Ammon's horn (tissue), 1 donor: ENCODE measurements around the gene FABP1.

ENCODE experiments used
- DNase-seq: peaks from one replicate; pipeline ENCODE4 v3.0.0-alpha.2; 2016; ENCODE audit warnings: low spot score

The FABP1 gene

DNA sequence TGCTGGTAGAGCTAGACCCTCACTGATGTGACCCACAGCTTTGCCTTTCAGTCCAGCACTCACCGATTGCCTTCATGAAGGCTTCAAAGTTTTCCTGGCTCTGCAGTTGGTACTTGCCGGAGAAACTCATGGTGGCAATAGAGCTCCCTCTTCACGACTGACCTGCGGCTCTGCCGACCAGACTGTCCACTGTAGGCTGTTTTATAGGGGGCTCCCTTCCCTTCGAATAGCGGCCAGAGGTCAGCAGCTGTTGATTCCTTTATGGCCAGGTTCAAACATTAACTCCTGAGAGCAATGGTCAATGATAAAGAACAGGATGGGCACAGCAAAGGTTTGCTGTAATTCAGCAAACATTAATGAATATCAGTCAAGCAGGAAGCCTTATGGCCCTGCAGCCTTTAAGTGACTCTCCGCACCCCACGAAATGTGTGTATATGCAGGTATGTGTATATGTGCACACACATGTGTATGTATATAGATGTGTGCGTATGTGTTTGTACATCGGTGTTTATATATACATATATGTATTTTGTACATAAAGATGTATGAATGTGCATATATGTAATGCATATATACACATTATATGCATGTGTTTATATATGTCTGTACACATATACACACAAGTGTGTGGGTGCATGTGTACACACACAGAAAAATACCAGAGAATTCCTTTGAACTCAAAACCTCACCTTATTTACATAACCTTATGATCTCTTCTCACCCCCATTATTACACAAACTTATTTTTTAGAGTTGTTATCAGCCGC lies at the start of gene FABP1:
Gene FABP1 (minus strand): TSS at position 175 of the 766 bp plus-strand sequence. CDS start 45 bp downstream, at position 130.
- DNase-seq, result no peak

DNA sequence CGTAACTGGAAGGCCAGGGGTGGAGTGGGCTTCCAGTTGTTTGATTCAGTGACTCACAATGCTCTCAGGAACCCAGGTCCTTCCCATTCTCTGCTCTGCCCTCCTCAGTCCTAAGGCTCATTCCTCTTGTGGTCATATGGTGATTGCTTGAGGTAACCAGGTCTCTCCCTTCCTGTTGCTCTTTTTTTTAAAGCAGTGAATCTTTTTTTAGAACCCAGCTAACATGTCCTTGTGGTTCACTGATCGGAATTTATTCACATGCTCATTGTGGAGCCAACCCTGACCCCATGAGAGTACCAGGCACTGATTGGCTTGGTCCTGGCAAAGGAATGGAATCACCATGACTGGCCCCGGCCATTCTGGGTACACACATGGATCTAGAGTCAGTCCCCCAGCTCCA lies 49.7 kb upstream of the FABP1 start:
- DNase-seq, result no peak

DNA sequence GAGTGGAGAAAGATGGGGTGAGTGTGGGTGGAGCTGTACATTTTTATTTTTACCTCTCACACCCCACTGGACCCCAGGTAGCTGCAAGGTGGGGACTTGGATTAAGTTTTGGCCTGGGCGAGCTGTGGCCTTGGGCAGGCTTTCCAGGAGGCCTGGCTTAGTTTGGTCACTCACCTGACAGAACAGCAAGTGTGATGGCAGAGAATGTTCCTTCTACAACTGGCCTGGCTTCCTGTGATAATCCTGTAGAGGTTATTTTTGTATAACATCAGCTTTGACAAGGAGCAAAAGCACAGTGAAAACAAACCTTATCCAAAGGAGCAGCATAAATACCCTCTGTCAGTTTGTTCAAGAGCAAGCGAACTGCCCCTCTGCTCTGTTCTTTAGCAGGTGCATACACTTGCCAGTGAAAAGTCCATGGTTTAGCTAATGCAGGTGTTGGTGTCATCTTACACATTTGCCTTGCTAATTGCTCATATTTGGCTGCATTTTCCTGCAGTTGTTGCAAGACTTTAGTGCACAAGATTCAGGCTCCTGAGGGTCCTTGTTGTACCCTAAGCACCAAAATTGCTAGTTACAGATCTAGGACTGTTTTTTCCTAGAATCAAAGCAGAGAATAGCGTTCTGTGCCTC lies 48.6 kb upstream of the FABP1 start:
- DNase-seq, result no peak

DNA sequence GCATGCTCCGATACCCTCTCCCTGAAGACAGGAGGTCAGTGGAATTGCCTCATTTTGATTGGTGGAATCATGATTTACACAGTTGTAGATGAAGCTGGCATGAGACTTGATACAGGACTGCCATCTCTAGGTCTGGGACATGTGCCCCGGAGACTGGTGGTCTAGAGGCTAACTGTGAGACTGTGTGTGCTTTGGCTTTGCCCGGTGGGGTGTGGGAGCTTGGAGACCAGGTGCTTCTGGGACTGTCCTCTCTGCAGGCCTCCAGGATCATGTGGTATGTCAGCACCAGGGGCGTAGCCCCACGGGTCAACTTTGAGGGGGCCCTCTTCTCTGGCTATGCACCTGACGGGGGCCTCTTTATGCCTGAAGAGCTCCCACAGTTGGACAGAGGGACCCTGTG lies 45.0 kb upstream of the FABP1 start:
- no peak for DNase-seq

DNA sequence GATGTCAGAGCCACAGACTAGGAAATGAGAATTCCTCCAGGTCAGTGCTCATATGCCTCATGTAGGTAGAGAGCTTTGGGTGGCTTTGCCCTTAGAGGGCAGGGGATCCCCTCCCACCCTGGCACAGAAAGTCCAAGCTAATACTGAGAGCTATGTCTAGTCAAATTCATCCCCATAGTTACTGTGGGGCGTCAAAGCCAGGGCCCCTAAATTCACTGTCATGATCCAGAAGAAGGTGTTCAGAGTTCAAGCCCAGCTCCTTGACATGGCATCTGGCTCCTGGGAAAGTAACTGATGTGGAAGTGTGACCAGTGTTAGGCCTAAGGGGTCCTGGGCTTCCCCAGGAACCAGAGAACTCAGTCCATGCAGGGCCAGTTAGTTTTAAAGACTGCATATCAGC lies 44.1 kb upstream of the FABP1 start:
- DNase-seq, result no peak

DNA sequence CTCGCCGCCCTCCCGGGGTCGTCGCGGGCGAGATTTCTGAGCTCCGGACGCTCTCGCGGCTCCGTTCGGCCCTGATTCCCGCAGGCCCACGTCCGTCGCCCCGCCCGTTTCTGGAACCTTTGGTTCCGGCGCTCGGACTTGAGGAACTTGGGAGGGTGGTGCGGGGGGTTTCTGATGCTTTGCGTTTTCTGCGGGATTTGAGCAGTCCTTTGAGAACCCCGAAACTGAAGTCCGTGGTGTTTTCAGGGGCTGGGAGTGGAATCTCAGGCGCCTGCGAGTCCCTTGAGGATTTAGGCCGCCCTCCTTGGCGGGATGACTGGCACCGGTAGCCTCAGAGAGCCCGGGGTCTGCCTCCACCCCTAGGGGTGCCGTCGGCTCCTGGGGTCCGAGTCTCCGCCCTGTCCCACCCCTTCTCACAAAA lies 42.6 kb upstream of the FABP1 start:
- DNase-seq, result no peak

DNA sequence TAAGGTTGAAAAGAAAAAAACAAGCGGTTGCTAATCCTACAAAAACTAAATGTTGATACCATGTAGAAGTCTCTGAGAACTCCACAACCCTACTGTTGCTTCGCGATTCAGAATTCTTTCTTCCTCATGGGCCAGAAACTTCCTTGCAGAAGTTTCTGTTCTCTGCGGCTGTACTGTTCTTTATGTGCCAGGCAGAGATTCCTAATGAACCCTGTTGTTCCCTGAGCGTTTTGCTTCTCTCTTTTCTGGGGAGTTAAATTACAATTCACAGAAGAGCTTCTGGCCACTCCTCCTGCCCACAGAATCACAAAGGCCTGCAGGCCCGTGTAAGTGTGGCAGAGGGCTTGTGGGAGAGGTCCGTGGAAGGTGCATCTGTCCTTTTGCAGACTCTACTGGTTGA lies 40.5 kb upstream of the FABP1 start:
- DNase-seq, result no peak

DNA sequence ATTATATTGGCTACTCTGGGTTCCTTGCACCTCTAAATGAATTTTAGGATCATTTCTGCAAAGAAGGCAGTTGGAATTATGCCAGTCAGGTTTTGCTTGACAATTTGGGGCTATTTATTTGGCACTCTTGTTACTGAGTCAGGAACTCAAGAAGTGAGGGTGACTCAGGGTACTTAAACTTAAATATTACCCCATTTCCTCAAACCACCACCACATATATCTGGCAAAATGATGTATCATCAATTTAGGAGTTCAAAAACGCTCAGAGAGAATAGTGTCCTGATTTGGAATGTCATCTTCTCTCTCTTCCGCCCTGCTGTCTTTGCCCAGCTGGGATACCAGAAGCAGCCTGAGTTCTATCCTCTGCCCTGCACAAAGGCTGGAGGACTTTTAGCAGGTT lies 39.9 kb upstream of the FABP1 start:
- DNase-seq, result no peak

DNA sequence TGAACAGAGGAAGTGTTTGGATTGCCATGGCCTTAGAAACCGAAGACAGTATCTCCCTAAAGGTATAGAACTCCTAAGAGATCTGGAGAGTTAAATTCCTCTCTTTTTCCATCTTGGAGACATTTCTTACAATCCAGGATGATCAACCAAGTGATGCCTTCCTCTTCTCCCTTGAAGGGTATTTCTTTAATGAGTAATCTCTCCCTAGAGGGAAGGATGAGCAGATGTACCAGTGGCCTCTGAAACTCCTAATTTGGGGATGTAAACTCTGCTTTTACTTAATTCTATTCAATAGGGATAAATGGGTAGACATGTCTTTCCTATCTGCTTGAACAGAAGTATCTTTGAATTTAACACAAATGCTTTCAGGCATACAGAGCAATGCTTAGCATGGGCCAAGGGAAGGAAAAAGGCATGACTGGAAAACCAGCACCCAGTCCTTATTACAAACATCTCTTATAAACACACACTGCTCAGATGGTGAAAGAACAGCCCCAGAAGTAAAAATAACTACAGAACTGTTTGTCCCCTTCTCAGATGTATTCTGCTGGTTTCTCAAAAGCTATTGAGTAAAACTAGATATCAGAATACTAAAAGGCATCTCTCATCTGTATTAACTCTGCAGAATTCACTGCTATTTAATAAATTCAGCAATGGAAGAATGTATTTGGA lies 37.6 kb upstream of the FABP1 start:
- peak; percentile 48 for DNase-seq

DNA sequence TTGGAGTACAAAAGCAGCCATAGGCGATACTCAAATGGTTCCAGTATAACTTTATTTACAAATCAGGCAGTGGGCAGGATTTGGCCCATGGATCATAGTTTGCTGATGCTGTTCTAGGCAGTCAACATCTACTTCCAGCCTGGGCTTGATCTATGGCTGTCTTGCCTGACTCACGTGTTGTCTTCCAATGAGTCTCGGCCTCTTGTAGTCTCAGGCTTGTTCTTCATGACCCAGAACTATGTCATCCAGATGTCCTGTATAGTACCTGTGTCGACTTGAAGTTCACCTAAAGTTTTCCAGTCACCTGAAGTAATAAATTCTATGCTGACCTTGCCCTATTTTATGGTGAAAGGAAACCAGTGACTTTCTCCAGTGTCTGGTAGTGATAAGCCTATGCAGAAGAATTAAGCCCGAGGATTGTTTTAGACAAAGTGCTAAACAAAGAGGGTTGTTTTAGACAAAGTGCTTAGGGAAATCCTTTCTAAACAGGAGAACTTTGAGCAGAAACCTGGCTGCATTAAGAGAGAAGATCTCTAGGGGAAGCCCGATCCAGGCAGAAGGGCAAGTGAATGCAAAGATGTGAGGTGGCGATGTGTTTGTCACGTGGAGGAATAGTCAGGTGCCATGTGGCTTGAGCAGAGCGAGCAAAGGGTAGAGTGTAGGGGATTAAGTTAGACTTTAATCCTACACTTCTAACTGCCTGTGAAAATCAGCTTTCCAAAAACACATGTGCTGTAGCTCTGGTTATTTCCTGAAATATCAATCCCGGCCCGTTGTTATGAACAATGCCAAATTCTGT lies 33.8 kb upstream of the FABP1 start:
- no peak for DNase-seq

DNA sequence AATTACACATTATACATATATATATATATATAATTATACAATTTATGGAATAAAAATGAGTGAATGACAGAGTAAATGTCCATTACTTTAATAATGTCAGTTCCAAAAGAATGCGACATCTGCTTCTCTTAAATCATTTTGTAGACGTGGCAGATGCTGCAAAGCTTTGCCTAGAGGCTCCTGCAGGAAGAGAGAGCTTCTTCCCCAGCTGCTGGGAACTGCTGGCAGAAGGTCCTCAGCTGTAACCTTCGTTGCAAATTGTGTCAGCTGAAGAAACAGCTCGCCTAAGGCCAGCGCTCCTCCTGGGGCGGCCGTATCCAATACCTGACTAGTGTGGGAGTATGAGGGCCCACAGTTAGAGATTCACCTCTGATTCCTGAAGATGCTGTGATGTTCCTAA lies 32.7 kb upstream of the FABP1 start:
- DNase-seq, result no peak

DNA sequence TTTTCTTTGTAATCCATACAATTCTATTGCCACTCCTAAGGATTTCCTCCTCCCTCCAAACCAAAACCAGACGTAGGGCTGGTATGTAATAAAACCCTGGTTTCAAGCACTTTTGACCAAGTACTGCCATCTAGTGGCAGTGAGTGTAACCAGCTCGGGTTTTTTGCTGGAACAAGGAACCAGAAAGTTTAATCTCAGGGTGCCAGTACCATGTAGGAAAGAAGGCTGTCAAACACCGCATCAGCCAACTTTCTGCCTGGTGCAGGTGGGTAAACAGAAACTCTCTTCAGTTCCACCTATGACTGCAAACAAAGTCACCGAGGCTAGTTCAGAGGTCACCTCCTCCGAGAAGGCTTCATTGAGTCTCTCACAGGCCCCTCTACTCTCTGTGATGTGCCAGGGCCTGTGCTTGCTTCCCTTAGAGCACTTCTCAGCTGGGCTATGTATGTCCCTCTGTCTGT lies 32.1 kb upstream of the FABP1 start:
- peak; percentile 81 for DNase-seq

DNA sequence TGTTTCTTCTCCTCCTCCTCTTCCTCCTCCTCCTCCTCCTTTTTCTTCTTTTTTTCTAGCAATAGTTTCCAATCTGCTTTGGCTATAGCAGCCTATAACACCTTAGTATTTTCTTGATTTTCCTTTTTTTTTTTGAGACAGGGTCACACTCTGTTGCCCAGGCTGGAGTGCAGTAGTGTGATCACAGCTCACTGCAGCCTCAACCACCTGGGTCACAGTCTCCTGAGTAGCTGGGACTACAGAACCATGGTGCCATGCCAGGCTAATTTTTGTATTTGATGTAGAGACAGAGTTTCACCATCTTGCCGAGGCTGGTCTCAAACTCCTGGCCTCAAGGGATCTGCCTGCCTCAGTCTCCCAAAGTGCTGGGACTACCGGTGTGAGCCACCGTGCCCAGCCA lies 31.6 kb upstream of the FABP1 start:
- no peak for DNase-seq

DNA sequence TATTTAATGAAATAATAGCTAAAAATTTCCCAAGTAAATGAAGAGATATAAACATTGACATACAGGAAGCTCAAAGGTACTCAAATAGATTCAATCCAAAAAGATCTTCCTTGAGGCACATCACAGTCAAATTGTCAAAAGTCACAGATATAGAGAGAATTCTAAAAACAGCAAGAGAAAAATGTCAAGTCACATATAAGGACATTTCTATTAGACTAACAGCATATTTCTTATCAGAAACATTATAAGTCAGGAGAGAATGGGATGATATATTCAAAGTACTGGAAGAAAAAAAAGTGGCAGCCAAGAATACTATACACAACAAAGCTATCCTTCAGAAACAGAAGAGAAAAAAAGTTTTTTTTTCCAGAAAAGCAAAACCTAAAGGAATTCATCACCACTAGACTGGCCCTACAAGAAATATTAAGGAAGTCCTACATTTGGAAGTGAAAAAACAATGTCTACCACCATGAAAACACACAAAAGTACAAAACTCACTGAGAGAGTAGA lies 21.1 kb upstream of the FABP1 start:
- no peak for DNase-seq

DNA sequence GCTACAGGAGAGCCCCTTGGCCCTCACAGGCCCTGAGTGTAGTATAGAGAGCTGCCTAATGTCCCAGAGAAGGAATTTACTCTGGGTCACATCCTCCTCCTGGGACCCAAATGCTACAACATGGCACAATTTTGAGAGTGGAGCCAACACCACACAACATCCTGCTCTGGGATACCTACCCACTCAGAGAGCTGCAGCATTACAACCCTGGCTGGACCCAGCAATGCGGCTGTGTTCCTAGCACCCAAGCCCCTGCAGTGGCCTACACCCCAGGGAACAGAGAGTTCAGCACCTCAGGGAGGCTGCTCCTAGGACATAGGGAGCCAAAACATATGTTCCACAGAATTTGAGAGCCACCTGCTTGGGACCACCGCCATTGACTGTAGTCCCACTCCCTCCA lies 19.3 kb upstream of the FABP1 start:
- DNase-seq, result no peak

DNA sequence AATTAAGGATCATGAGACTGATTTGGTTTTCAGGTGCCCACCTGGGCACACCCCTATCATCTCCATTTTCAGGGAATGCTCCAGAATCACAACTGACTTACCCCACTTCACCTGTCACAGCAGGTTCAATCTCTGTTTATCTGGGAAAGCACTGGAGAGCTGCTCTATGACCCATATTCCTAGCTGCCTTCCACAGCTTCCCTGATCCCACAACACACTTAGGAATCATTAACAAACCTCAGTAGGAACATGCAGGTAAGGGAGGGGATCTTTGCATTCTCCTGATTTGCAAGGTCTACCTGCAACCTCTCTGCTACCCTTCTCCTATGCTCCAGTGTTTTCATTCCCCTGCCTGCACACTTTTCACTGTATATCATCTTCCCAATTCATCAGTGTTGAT lies 18.7 kb upstream of the FABP1 start:
- DNase-seq, result no peak

DNA sequence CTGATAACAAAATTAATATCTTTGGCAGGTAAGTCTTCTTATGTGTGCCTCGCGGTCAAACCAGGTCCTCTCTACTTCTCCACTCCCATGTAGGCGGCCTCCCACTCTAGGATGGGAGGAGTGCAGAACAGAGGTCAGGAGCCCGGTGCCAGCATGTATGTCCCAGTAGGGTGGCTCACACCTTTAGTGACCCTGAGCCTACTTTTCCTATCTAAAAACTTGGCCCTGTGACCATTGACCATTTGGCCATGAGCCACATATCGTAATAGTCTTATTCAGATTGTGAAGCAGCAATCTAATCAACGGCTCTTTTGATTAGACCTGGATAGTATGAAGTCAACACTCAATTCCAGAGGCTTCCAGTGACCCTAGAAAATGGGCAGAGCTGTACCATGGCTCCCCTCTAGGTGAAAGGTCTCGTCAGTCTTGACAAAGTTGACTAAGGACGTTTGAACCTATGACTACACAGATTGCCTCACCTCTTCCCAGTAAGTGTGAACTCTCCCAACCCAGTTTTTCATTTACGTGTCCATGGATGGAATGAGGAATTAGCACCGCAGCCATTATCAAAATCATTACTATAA lies 17.1 kb upstream of the FABP1 start:
- no peak for DNase-seq

DNA sequence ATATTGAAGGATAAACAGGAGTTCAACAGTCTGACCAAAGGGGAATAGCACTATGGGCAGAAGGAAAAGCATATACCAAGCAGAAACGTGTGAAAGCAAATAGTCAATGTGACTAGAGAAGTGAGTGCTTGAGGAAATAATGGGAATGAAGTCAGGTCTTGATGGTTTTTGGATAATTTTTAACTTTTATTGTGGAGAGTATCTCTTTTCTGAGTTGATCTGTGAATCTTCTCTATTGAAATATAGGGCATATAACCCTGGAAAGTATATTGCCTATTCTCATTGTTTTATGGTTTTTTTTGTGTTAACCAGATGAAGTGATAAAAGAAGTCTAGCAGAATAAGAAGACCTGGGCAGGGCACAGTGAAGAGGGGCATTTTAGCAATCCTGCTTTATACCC lies 16.4 kb upstream of the FABP1 start:
- no peak for DNase-seq

DNA sequence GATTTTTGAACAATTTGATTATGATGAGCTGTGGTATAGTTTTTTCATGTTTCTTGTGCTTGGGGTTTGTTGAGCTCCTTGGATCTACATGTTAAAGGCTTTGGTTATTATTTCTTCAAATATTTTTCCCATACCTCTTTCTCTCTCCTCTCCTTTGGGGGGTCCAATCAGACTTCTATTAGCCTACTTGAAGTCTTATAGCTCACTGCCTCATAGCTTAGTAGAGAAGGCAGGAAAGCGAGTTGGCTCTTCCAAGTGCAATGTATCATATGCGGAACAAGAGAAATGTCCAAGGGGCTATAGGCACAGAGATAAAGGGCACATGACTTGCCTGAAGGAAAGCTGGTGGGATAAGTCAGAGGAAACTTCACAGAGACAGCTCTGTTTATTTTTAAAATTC lies 14.1 kb upstream of the FABP1 start:
- no peak for DNase-seq

DNA sequence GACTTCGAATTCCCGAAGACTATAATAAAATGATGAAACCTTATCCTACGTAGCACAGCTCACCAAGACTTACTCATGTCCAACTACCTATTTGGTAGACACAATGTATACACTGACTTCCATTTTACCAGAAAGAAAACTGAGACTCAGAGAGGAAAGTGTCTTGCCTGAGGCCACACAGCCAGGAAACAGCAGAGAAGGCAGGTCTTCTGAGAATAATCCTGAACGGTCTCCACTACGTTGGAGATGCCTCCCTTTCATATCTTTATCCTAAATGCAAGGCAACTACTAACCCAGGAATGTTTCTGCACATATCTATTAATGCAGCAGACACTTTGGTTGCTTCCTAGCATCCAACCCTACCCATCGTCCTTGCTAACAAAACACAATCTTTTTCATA lies 11.9 kb upstream of the FABP1 start:
- no peak for DNase-seq

DNA sequence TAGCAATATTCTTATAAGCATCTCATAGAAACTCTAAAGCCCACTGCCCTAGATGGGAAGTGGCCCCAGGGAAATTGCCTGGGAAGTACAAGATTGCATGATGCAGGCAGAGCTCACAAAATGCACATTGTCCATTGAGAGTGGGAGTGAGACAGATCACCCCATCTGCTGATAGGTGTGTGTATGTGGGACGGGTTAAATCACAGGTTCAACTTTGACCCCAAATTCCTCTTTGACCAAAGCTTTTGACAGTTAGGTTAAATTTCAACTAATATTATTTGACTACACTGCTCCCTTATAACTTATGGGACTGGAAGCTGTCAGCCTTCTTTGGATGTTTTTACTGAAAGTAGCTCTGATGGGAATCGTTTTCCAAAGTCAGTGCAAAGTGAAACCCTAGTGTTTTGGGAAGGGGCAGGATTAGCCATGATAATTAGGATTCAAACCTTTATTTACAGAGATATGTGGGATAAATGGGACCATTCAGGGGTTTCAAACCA lies 11.4 kb upstream of the FABP1 start:
- no peak for DNase-seq

DNA sequence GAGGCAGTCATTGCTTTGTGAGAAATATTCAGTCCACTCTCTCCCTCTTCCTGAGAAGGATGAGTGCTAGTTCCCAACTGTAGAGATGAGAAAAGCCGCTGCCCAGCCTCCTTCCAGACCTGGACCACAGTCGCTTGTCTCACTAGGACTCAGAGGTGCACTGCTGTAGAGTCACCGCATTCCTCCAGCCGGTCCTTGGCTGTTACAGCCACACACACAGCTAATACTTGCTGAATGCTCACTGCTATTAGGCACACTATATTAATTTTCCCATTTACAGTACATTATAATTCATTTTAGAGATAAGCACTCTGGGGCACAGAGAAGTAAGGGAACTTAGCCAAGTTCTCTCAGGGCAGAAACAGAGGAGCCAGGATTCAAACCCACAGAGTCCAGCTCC lies 10.0 kb upstream of the FABP1 start:
- no peak for DNase-seq
